ENCODE data around the gene B3GALT4. TPM values are rescaled to one million over a fixed set of nuclear protein-coding genes. Genes with fewer than 3 reads are reported as not detected.
"Not testable (repeated sequence)": the region's sequence is repeated elsewhere in the genome, so short reads cannot be mapped to it uniquely, and the experiment has no call there.

Gene B3GALT4
- total RNA-seq, 2 donors from 2014 or later = 3.9 to 5.6 TPM

- intact Hi-C loops (cut with DNase I) = no loop called here
- Histone ChIP-seq H3K27ac (no peak overlapping the region), H3K27me3 (no peaks in the 10 kb centered on the region), H3K9me3 (no peaks in the 10 kb centered on the region), H3K4me1 (peaks cover 22% of the 10 kb centered on the region), H3K4me3 (no peak overlapping the region), H3K36me3 (replicated peaks in 1 of 2; ENCODE audit: insufficient read depth in 1 of 2, low read depth in 2 of 2) (peaks cover 0 to 4% of the 10 kb centered on the region in 2 donors)
- DNase-seq (no peak), ATAC-seq (no peak)
- no peak for TF ChIP-seq POLR2A (IDR thresholded peaks at IDR 0.05)
- TF ChIP-seq CTCF (IDR thresholded peaks at IDR 0.05) = no peak
Measured at GRCh38 chr6:33252759-33253158, 24.2 kb upstream of the B3GALT4 start.

- DNase-seq = no peak
- WGBS, 2 donors = 89 to 93% methylated on average over 4 of the region's 4 CpGs
- TF ChIP-seq CTCF (IDR thresholded peaks at IDR 0.05) = no peak
- TF ChIP-seq POLR2A (IDR thresholded peaks at IDR 0.05) = no peak
- Histone ChIP-seq H3K4me3 (no peak overlapping the region), H3K36me3 (replicated peaks in 1 of 2; ENCODE audit: insufficient read depth in 1 of 2, low read depth in 2 of 2) (peaks cover 0 to 4% of the 10 kb centered on the region in 2 donors), H3K9me3 (no peaks in the 10 kb centered on the region), H3K27me3 (no peaks in the 10 kb centered on the region), H3K27ac (no peak overlapping the region), H3K4me1 (peaks cover 12% of the 10 kb centered on the region)
- intact Hi-C loops (cut with DNase I) = no loop called here
- no peak for ATAC-seq
Measured at GRCh38 chr6:33254591-33254990, 22.3 kb upstream of the B3GALT4 start.

- ATAC-seq = no peak
- TF ChIP-seq CTCF (IDR thresholded peaks at IDR 0.05) (no peak), POLR2A (IDR thresholded peaks at IDR 0.05) (no peak)
- Histone ChIP-seq H3K27ac (no peak overlapping the region), H3K27me3 (no peaks in the 10 kb centered on the region), H3K9me3 (no peaks in the 10 kb centered on the region), H3K4me3 (no peak overlapping the region), H3K4me1 (no peaks in the 10 kb centered on the region), H3K36me3 (replicated peaks in 1 of 2; ENCODE audit: insufficient read depth in 1 of 2, low read depth in 2 of 2) (peaks cover 0 to 6% of the 10 kb centered on the region in 2 donors)
- no peak for DNase-seq
- intact Hi-C loops (cut with DNase I) = no loop called here
- 45 to 58% methylated on average over 3 to 5 of the region's 5 CpGs for WGBS, 2 donors
Measured at GRCh38 chr6:33259032-33259431, 17.9 kb upstream of the B3GALT4 start.

GRCh38 chr6:33262490-33262889, 14.4 kb upstream of the B3GALT4 start:
- 92 to 95% methylated on average over 3 of the region's 3 CpGs for WGBS, 2 donors
- H3K4me1 ChIP-seq; intact Hi-C loops (cut with DNase I); DNase-seq; H3K27ac ChIP-seq; H3K9me3 ChIP-seq; H3K4me3 ChIP-seq; ATAC-seq; H3K27me3 ChIP-seq: not testable (repeated sequence)
- peaks cover 0 to 15% of the 10 kb centered on the region in 2 donors for H3K36me3 ChIP-seq (replicated peaks in 1 of 2; ENCODE audit: insufficient read depth in 1 of 2, low read depth in 2 of 2)

GRCh38 chr6:33264015-33264414, 12.9 kb upstream of the B3GALT4 start:
- TF ChIP-seq POLR2A (IDR thresholded peaks at IDR 0.05) (no peak), CTCF (IDR thresholded peaks at IDR 0.05) (no peak)
- no peak overlapping the region for H3K27ac ChIP-seq
- no peak overlapping the region for H3K4me3 ChIP-seq
- DNase-seq (no peak), ATAC-seq (no peak)
- H3K4me1 ChIP-seq = no peaks in the 10 kb centered on the region
- H3K27me3 ChIP-seq = no peaks in the 10 kb centered on the region
- H3K36me3 ChIP-seq (replicated peaks in 1 of 2; ENCODE audit: insufficient read depth in 1 of 2, low read depth in 2 of 2) = peaks cover 0 to 24% of the 10 kb centered on the region in 2 donors
- H3K9me3 ChIP-seq = no peaks in the 10 kb centered on the region
- 87 to 88% methylated on average over 5 to 7 of the region's 7 CpGs for WGBS, 2 donors
- intact Hi-C loops (cut with DNase I) = no loop called here
